Adrenal gland (tissue), 5 donors: ENCODE measurements around the gene MYT1.

Source experiments
- POLR2A ChIP-seq, 2 donors: fragments of 450-650 bp; IDR thresholded peaks; one replicate each; pipeline ENCODE4 v1.6.1; 2017; ENCODE audit warnings: antibody characterized with exemption in 2 of 2, mild to moderate bottlenecking in 2 of 2, moderate library complexity in 1 of 2
- TF ChIP-seq, protein P1 (sequence below), 6 experiments: fragments of 450-650 bp in 4 of 6; fragments of 200-600 bp in 2 of 6; sonication (generic) in 1 of 6; IDR thresholded peaks; 1 replicate in 5 of 6; 2 replicates in 1 of 6; pipeline versions ENCODE4 v1.5.1 to v1.8.0; 2016 to 2021; ENCODE audit warnings: antibody characterized with exemption in 6 of 6, mild to moderate bottlenecking in 2 of 6, moderate library complexity in 1 of 6
- donor health status: DM: no; HTN: no; CAD: no.

DNA sequence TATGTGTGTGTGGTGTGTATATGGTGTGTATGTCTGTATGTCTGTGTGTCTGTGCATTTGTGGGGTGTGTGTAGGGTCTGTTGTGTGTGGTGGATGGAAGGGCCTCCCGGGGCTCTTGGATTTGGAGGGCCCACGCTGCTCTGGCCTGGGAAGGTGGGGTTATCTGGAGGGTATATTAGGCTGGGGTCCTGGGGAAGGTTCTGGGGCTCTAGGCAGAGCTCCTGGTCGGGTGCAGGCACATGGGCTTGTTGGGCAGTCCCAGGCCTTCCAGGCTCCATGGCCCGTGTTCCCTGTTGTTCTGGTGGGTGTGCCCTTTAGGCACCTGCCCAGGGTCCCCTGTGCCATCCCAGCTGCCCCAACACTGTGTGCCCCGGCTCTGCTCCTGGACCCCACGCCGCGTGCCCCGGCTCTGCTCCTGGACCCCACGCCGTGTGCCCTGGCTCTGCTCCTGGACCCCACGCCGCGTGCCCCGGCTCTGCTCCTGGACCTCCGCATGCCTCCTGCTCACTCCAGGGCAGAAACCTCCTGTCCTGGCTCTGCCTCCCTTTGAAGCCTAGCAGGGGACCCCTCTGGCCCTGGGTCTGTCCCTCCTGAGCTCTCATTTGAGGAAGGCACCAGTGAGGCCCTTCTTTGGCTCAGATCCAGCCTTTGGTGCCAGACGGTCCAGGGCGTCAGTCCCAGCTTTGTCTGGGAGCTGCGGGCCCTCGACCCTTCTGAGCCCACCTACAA is 10.2 kb upstream of the MYT1 start:
- TF ChIP-seq, protein P1, sequence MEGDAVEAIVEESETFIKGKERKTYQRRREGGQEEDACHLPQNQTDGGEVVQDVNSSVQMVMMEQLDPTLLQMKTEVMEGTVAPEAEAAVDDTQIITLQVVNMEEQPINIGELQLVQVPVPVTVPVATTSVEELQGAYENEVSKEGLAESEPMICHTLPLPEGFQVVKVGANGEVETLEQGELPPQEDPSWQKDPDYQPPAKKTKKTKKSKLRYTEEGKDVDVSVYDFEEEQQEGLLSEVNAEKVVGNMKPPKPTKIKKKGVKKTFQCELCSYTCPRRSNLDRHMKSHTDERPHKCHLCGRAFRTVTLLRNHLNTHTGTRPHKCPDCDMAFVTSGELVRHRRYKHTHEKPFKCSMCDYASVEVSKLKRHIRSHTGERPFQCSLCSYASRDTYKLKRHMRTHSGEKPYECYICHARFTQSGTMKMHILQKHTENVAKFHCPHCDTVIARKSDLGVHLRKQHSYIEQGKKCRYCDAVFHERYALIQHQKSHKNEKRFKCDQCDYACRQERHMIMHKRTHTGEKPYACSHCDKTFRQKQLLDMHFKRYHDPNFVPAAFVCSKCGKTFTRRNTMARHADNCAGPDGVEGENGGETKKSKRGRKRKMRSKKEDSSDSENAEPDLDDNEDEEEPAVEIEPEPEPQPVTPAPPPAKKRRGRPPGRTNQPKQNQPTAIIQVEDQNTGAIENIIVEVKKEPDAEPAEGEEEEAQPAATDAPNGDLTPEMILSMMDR (IDR thresholded peaks at IDR 0.05): no peak
- TF ChIP-seq POLR2A (IDR thresholded peaks at IDR 0.05): no peak
